GM21786 (cell line): ENCODE data around the gene LCN6.
"Not testable (repeated sequence)": the region's sequence is repeated elsewhere in the genome, so short reads cannot be mapped to it uniquely, and the experiment has no call there.

ENCODE experiments used
- ATAC-seq: cut with Tn5 transposase; IDR thresholded peaks from one replicate; pipeline ENCODE4 v1.9.1; 2021; ENCODE audit not compliant: unreplicated experiment

The LCN6 gene

DNA sequence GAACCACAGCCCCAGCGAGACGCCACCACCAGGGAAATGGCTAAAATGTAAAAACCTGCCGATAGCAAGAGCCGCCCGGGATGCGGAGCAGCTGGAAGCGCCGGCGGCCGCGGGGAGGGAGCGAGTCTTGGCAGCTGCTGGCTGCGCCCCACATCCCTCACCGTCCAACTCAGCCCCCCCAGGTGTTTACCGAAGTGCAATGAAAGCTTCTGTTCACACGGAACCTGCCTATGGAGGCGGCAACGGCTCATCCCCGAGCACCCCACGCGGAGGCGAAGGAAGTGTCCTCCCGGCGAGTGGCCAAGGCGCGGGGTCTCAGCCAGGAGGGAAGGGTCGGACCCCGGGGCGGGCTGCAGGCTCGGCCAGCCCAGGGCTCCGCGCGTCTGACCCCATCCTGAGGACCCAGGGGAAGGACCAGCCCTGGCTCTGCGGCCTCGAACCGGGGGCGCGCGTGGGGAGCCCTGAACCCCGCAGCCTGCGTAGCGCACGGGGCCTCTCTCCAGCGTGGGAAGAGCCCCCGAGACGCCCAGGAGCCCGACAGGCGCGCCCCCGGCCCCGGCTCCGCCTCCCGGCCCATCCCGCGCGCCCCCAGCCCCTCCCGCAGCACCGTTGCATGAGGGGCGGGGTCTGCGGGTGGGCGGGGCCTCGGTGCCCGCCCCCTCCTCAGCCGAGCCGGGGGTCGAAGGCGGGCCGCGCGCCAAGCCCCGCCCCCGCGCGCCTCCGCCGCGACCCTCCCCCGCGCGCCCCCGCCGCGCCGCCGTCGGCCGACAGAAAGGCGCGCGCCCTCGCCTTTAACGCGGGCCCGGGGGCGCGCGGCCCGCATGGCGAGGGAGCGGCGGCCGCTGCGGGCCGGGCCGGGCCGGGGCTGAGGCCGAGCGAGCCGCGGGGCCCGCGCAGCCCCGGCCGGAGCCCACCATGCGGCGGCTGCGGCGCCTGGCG lies 36.3 kb downstream of the LCN6 start, which contains the start of gene DIPK1B:
DIPK1B (plus strand) TSS at position 822 of the 939 bp plus-strand sequence; CDS start at position 916, 94 bp downstream.
- ATAC-seq: no peak

DNA sequence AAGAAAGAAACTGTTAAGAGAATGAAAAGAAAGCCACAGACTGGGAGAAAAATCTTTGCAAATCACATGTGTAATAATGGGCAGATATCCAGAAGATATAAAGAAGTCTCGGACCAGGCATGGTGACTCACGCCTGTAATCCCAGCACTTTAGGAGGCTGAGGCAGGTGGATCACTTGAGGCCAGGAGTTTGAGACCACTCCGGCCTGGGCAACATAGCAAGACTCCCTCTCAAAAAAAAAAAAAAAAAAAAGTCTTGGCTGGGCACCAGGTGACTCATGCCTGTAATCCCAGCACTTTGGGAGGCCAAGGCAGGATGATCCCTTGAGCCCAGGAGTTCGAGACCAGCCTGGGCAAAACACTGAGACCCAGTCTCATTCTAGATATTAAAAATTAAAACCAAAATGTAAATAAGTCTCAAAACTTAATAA lies 37.1 kb downstream of the LCN6 start:
- not testable (repeated sequence) for ATAC-seq

DNA sequence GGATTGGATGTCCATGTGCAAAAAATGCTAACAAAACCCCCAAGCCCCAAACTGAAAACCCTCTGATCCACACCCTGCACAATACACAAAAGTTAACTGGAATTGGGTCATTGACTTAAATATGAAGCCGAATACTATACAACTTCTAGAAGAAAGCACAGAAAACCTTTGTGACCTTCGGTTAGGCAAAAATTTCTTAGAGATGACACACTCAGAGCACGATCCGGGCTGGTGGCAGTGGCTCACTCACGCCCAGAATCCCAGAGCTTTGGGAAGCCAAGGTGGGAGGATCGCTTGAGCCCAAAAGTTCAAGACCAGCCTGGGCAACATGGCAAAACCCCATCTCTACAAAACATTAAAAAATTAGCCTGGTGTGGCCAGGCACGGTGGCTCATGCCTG lies 37.8 kb downstream of the LCN6 start:
- ATAC-seq: no peak

DNA sequence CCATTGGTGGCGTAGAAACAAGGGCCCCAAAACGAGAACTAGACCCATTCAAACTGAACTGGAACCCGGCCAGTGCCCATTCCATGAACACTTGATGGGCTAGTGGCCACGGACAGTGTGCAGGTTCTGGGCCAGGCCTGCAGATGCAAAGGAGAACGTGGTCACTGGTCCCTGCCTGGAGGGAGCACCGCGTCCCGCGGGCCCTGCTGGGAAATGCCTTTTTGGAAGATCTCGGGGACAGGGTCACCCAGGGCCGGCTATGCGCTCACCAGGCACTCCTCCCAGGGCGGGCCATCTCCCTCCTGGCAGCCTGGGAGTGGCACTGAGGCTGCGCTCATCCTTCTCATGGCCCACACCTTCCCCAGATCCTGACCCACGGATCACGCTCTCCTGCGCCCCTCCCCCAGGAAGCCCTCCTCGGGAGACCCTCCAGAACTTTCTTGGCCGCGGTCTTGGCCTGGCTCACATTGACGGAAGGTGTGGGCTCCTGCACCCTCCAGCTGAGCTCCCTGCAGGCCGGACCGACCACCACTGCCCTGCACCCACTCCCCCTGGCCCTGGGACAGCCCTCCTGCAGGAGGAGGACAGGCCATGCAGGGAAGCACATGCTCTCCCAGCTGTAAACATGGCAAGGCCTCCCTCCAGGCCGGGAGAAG lies 38.7 kb downstream of the LCN6 start:
- ATAC-seq: no peak

DNA sequence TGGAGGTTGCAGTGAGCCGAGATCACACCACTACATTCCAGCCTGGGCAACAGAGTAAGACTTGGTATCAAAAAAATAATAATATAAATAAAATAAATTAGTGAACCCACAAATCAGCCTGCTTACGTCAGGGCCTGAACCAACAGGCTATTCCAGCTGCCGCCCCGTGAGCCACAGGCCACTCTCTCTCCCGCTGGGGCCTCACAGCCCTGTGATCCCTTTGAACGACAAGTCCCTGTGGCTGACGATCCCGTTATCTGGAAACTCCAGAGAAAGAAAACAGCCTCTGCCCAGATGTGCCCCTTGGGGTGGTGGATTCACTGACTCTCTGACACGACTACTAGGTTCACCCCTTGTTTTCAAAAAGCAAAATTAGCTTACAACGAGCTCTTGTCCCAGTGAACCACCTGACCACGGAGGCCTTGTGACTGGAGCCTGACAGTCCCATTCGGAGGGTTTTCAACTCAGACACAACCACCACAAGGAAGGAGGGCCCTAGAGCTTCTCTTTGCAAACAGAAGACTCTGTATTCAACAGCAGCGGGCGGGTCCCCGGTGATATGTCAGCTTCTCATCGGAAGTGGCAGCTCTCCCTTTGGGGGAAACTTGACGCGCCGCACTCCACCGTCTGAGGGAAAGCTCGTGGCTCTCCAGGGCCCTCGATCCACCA lies 40.3 kb downstream of the LCN6 start:
- ATAC-seq: no peak

DNA sequence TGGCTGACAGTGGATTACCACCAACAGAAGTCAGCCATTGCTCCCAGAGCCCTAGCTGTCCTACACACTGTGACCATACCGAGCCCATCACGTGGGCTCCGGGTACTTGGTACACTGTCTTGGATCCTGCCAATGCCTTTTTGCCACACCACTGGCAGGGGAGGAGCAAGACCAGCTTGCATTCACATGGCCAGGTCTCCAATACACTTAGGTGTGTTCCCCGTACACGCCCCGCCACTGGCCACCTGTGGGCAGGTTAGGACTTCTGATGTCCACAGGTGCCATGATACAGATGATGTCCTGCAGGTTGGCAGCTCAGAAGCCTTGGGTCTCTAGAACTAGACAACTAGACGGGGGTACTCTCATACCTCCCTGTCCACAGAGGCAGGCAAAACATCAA lies 41.3 kb downstream of the LCN6 start:
- ATAC-seq: no peak

DNA sequence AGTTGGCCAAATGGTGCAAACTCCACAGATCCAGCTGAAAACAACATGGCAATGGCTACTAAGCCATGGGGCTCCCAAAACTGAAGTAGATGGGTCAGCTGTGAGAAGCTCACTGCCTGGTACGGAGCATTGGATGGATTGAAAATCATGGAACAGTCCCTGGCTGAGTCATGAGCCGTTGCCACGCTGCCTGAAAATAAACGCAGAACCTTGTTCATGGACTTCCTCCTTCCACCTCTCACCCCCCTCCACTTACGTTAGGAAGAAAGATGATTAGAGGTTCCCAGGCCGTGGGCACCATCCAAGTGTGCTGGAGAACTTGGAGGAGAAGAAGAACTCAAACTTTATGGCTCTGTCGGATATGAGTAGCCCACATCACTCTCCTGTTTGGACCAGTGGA lies 42.8 kb downstream of the LCN6 start:
- ATAC-seq: no peak

DNA sequence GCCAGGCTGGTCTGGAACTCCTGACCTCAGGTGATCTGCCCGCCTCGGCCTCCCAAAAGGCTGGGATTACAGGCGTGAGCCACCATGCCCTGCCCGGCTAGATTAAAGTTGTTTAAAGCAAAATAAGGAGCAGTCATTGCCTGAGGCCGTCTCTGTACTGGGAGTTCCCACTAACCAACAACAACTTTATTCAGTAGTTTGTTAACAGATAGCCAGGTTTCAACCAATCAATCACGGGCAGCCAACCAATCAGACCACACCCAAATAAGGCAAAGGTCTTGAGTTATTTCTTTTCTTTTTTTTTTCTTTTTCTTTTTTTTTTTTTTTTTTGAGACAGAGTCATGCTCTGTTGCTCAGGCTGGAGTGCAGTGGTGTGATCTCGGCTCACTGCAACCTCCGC lies 43.6 kb downstream of the LCN6 start:
- not testable (repeated sequence) for ATAC-seq

DNA sequence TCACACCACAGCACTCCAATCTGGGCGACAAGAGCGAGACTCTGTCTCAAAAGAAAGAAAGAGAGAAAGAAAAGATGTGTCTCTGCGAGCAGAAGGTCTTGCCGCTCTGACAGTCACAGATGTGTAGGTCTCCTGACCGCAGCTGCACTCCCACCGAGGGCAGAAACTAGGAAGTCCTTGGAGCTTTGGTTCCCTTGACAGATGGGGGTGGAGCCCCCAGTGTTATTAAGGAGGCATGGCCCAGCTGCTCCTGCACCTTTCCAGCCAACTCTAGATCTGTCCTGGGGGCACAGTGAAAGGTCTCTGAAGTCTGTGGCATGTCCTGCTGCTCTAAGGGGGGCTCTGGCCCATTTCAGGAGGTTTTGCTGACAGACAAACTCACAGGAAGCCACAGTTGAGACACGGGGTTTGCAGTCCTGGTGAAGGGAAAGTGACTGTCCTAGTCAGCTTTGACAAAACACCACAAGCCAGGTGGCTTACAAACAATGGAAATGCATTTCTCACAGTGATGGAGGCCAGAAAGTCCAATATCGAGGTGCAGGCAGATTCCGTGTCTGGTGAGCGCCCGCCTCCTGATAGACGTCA lies 45.0 kb downstream of the LCN6 start:
- ATAC-seq: no peak

DNA sequence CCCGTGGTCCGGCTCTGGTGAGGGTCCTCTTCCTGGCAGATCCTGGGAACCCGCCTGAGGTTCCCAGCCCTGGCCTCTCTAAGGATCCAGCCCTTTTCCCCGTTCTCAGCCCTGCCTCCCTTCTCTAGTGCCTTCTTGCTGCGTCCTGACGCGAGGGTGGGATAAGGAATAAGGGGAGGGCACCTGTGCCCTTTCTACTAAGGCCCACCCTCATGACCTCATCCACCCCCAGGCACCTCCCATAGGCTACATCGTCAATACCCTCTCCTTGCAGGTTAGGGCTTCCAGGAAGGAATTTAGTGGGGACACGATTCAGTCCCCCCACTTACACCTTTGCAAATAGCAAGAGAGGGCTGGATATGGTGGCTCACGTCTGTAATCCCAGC lies 46.7 kb downstream of the LCN6 start:
- ATAC-seq: no peak

DNA sequence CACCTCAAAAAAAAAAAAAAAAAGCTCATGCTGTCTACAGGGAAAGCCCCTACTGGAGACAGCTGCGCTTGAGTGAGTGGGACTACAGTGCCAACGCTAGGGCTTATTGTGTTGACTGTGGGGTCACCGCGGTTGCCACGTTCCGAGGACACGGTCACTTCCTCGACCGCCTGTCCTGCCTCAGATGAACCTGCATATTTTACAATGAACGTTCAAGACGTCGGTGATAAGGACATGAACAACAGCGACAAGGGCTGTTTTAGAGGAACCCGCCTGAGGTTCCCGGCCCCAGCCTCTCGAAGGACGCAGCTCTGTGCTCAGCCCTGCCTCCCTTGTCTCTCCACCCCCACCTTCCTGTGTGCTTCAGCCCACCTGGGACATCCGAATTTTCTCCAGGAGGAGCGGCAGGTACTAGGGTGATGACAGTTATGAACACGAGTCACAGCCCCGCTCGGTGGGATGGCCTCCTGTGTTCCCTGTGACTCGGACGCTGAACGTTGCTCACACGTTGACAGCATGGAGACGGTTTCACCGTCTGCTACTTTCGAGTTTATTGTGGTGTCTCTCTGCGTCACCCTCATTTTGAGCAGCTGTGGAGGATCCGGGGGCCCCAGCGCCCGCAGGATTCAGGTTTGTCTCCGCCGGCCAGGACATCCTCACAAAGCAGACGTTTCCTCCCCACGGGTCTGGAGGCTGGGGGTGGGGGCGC lies 47.2 kb downstream of the LCN6 start:
- ATAC-seq: peak; percentile 63

DNA sequence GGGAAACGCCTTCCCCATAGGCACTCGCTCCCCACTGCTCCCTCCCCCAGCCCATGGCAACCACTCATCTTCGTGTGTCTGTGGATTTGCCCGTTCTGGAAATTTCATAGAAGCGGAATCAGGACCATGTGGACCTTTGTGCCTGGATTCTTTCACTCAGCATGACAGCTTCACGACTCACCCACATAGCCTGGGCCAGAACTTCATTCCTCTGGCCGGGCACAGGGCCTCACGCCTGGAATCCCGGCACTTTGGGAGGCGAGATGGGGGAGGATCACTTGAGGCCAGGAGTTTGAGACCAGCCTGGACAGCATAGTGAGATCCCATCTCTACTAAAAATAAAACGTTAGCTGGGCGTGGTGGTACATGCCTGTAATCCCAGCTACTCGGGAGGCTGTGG lies 48.0 kb downstream of the LCN6 start:
- no peak for ATAC-seq

DNA sequence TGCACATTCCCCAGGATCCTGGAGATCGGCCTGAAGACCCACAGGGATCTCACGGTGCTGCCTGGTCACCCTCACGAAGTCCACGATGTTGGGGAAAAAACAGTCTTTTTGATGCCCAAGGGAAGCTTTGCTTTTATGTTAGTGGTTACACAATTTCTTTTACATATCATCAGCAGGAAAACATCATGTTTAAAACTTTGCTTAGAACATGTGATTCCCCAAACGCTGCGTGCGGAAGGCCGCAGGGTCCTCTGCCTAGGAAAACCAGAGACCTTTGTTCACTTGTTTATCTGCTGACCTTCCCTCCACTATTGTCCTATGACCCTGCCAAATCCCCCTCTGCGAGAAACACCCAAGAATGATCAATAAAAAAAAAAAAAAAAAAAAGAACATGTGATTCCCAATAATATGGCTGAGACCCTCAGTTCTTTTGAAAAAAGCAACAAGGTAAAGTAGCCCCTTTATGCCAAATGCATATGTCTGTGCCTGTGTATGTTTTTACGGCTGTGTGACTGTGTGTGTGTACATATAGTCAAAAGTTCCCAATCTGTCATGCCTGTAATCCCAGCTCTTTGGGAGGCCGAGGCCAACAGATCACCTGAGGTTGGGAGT lies 49.6 kb downstream of the LCN6 start:
- ATAC-seq: no peak

DNA sequence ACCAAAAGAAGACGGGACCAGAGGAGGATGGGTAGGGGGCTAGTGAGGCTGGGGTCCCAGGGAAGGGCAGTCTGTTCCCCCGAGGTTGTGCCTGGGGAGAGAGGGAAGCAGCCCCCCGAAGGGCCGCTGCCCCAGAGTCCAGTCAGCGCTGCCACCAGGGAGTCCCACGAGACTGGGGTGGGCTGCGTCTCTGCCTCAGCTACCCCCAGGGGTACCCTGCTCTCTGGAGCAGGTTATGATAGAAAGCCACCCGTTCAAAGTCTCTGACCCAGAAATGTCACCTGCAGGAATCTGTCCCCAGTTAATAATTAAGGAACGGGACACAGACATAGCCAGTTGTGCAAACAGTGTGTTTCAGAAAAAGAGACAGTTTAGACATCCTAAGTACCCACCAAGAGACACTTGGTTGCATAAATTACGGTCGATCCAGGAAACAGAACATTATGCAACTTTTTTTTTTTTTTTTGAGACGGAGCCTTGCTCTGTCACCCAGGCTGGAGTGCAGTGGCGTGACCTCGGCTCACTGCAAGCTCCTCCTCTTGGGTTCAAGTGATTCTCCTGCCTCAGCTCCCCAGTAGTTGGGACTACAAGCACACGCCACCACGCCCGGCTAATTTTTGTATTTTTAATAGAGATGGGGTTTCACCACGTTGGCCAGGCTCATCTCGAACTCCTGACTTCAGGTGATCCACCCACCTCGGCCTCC lies 50.4 kb downstream of the LCN6 start:
- no peak for ATAC-seq

DNA sequence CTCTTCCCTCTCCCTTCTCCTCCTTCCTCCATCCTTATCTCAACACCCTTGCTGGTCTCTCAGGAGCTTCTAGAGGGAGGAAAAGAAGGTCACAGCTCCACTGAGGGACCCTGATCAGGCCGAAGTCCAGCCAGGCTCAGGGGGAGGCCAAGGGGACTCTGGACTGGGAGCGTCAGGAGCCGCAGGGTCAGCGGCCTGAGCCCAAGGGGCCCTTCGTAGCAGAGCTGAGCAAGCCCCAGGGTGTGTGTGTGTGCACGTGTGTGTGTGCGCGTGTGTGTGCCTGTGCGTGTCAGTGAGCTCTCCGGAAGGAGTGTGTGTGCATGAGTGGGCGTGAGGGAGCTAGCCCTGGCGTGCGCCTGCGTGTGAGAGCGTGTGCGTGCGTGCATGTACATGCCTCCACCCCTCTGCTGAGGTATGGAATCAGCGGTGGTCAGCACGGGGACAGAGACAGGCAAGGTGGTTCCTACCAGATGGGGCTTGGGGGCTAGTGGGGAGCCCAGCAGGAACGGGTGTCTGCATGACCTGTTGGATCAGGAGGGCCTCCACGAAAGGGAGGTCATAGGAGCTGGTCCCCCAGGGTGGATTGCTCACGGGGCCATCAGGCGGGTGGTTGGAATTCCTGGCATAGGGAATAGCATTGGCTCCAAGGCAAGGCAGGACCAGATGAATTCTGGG lies 51.0 kb downstream of the LCN6 start:
- ATAC-seq: no peak

DNA sequence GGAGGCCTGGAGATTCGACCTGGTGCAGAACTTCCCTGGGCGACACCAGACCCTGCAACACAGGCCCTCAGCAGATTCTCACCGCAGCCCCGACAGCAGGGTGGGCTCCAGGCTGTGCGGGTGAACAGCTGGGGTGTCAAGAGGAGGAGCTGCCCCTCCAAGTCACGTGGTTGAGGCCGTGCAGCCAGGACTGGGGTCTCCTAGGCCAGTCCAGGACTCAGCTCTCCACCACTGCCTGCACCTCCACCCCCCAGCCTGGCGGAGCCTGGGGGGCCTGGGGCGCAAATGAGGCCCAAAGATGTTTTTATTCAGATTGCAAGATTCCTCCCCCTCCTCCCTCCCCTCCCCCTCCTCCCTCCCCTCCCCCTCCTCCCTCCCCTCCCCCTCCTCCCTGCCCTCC lies 51.8 kb downstream of the LCN6 start:
- no peak for ATAC-seq

DNA sequence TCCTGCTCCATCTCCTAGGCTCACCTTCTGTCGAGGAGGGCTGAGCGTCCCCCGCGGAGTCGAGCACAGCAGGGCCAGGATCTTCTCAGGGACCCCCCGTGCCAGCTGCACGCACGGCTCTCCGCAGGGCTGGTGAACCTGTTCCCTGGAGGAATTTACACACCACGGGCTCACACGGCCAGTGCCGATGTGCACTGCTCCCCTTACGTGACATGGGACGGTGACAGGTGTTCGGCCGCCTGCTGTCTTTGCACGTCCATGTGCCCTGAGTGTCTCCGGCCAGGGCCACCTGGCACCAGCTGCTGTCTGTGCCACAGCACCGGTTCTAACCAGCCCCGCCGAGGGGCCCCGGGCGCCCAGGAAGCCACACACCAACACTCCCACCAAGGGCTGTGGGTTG lies 52.4 kb downstream of the LCN6 start:
- ATAC-seq: no peak

DNA sequence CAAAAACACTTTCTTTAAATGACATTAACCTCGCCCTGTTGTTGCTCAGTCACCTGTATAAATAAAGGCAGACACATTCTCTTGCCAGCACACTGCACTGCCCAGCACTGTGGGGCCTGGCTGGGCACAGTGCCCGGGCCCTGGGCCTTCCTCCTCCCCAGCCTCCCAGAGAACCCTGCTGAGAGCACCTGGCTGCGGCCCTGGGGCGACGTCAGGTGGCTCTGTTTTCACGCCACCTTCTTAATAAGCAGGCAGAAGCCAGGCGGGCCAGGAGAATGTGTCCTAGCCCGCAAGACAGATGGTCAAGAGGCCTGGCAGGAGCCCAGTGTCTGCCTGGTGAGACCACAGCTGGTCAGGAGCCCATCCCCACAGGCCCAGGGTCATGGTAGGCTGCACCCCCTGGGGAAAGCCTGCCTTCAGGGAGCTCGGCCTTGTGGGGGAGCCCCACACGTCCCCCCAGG lies 52.9 kb downstream of the LCN6 start:
- ATAC-seq: no peak

DNA sequence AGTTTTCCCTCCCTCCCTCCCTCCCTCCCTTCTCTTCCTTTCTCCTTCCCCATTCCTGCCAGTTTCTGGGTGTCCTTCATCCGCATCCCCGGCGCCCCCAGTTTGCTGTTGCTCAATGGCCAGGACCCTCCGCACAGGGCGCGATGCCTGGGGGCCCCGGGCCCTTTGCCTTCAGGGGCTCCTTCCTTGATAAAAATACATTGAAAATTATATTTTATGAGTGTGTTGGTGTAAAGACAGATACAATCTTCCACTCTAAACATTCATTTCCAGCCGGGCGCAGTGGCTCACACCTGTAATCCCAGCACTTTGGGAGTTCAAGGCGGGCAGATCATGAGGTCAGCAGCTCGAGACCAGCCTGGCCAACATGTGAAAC lies 53.5 kb downstream of the LCN6 start:
- ATAC-seq: no peak
